Stomach (tissue), 9 donors: ENCODE results near the gene KRT83. TPM values are rescaled to one million over a fixed set of nuclear protein-coding genes. Genes with fewer than 3 reads are reported as not detected.

Source experiments
- DNase-seq, 2 donors: peaks; one replicate each; pipeline versions ENCODE4 v3.0.0 to v3.0.0-alpha.2; 2013 to 2019
- H3K27ac ChIP-seq, 5 donors: fragments of 200-600 bp in 4 of 5; sonication (generic) in 4 of 5; one replicate each; pipeline ENCODE4 v1.5.1; 2013 to 2019; ENCODE audit warnings: mild to moderate bottlenecking in 1 of 5, moderate library complexity in 1 of 5
- H3K27me3 ChIP-seq, 3 donors: fragments of 200-600 bp; sonication (generic); one replicate each; pipeline ENCODE4 v1.5.1; 2017 to 2019; ENCODE audit warnings: mixed run types in 1 of 3
- H3K36me3 ChIP-seq, 4 donors: fragments of 200-600 bp; sonication (generic); 1 replicate in 3 of 4; 2 replicates in 1 of 4; pipeline ENCODE4 v1.5.1; 2016 to 2019
- H3K4me1 ChIP-seq, 4 donors: fragments of 200-600 bp; sonication (generic); one replicate each; pipeline ENCODE4 v1.5.1; 2016 to 2019
- H3K4me3 ChIP-seq, 4 donors: fragments of 200-600 bp; sonication (generic) in 3 of 4; one replicate each; pipeline ENCODE4 v1.5.1; 2016 to 2019; ENCODE audit warnings: mild to moderate bottlenecking in 1 of 4
- H3K9me3 ChIP-seq, 4 donors: fragments of 200-600 bp; sonication (generic); one replicate each; pipeline ENCODE4 v1.5.1; 2016 to 2019
- EP300 ChIP-seq: sonication (generic); formaldehyde crosslinking; IDR thresholded peaks from one replicate; pipeline ENCODE4 v1.6.1; 2017; ENCODE audit warnings: antibody characterized with exemption
- POLR2A ChIP-seq, 4 donors: fragments of 450-650 bp; IDR thresholded peaks; one replicate each; pipeline ENCODE4 v1.6.1; 2016; ENCODE audit warnings: antibody characterized with exemption in 4 of 4, control low read depth in 2 of 4, mild to moderate bottlenecking in 1 of 4, moderate library complexity in 1 of 4
- POLR2AphosphoS5 ChIP-seq, 3 donors: sonication (generic); formaldehyde crosslinking; IDR thresholded peaks; one replicate each; pipeline ENCODE4 v1.6.1; 2016; ENCODE audit warnings: antibody characterized with exemption in 3 of 3
- WGBS, 5 donors: extraction: QIAGEN DNeasy Blood & Tissue Kit in 3 of 5; methylation state at CpG; one replicate each; pipeline versions ENCODE4 v1.1.5 to v1.1.7; 2013 to 2018; 5-methylcytosine and 5-hydroxymethylcytosine counted together
- intact Hi-C: fragments of 100-400 bp; cut with DNase I; formaldehyde crosslinking; loops from one replicate; pipeline ENCODE4 v1.15.1; 2023; ENCODE audit warnings: low total_unique reads
- polyA plus RNA-seq, 3 donors: library from polyadenylated mRNA; stranded (reverse); fragments of 200-250 nt; gene quantifications; one replicate each; pipeline ENCODE4 v1.2.3, GENCODE V29; 2013
- total RNA-seq, 5 donors: library from RNA; depleted of rRNA; stranded (reverse); fragments of >200 nt; gene quantifications; one replicate each; pipeline versions ENCODE4 v1.1.0 to v1.2.3, GENCODE V29; 2014 to 2016
- TF ChIP-seq, protein P1 (sequence below), 7 experiments: fragments of 450-650 bp in 4 of 7; fragments of 200-600 bp in 3 of 7; sonication (generic) in 3 of 7; IDR thresholded peaks; one replicate each; pipeline ENCODE4 v1.5.1; 2016 to 2019; ENCODE audit warnings: antibody characterized with exemption in 7 of 7, control low read depth in 2 of 7, mild to moderate bottlenecking in 1 of 7
- donor health status: healthy with polysubstance abuse.
- donor health status: Bipolar disorder and iron deficiency.
- donor health status: healthy.

The KRT83 gene
- total and polyA plus RNA-seq, 8 donors, result not detected

- TF ChIP-seq POLR2A (IDR thresholded peaks at IDR 0.05), result no peak
- no peak for TF ChIP-seq POLR2AphosphoS5 (IDR thresholded peaks at IDR 0.05)
- no peak for TF ChIP-seq EP300
- TF ChIP-seq, protein P1, sequence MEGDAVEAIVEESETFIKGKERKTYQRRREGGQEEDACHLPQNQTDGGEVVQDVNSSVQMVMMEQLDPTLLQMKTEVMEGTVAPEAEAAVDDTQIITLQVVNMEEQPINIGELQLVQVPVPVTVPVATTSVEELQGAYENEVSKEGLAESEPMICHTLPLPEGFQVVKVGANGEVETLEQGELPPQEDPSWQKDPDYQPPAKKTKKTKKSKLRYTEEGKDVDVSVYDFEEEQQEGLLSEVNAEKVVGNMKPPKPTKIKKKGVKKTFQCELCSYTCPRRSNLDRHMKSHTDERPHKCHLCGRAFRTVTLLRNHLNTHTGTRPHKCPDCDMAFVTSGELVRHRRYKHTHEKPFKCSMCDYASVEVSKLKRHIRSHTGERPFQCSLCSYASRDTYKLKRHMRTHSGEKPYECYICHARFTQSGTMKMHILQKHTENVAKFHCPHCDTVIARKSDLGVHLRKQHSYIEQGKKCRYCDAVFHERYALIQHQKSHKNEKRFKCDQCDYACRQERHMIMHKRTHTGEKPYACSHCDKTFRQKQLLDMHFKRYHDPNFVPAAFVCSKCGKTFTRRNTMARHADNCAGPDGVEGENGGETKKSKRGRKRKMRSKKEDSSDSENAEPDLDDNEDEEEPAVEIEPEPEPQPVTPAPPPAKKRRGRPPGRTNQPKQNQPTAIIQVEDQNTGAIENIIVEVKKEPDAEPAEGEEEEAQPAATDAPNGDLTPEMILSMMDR (IDR thresholded peaks at IDR 0.05), result no peak
- intact Hi-C loops, result no loop called here
- WGBS, 5 donors, result 61 to 100% (median 68%) methylated on average over 1 of the region's 1 CpG
These were observed 1.8 kb upstream of the KRT83 start for GRCh38 chr12:52323001-52323400.

DNA sequence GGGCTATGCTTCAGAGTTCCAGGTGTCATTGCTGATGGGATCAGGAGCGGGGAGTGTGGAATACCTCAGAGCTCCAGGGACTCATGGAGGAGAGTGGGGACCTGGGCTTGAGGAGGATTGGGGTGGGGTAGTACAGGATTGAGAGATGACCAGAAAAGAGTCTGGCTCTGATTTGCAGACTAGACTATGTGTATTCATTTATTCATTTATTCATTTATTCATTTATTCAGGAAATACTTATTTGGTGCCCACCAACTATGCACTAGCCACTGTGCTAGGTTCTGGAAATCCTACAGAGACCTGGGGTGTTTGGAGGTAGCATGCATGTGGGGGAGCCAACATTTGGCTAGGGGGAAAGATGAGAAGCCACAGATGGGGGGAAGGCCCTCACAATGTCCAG, 871 bp upstream of the KRT83 start:
- Histone ChIP-seq H3K27me3 (peaks cover 0 to 56% (median 13%) of the 10 kb centered on the region in 3 donors), H3K9me3 (no peaks in the 10 kb centered on the region), H3K27ac (no peak overlapping the region), H3K4me3 (no peak overlapping the region), H3K36me3 (no peaks in the 10 kb centered on the region), H3K4me1 (no peaks in the 10 kb centered on the region)
- 92 to 100% (median 100%) methylated on average over 1 of the region's 1 CpG for WGBS, 5 donors
- TF ChIP-seq POLR2AphosphoS5 (IDR thresholded peaks at IDR 0.05) (no peak), POLR2A (IDR thresholded peaks at IDR 0.05) (no peak), EP300 (no peak)
- TF ChIP-seq, protein P1 (IDR thresholded peaks at IDR 0.05), result no peak
- no peak for DNase-seq
- intact Hi-C loops, result no loop called here

More at GRCh38 chr12:52323001-52323400, 1.8 kb upstream of the KRT83 start:
- DNase-seq, result no peak
- Histone ChIP-seq H3K36me3 (no peaks in the 10 kb centered on the region), H3K4me3 (no peak overlapping the region), H3K27me3 (peaks cover 0 to 55% (median 13%) of the 10 kb centered on the region in 3 donors), H3K27ac (no peak overlapping the region), H3K4me1 (peaks cover 0 to 9% (median 4%) of the 10 kb centered on the region in 4 donors), H3K9me3 (no peaks in the 10 kb centered on the region)

- Histone ChIP-seq H3K36me3 (no peaks in the 10 kb centered on the region), H3K27ac (no peak overlapping the region), H3K4me3 (no peak overlapping the region), H3K4me1 (no peaks in the 10 kb centered on the region), H3K27me3 (peaks cover 0 to 56% (median 13%) of the 10 kb centered on the region in 3 donors), H3K9me3 (no peaks in the 10 kb centered on the region)
- TF ChIP-seq POLR2AphosphoS5 (IDR thresholded peaks at IDR 0.05) (no peak), POLR2A (IDR thresholded peaks at IDR 0.05) (no peak), EP300 (no peak)
- TF ChIP-seq, protein P1 (IDR thresholded peaks at IDR 0.05), result no peak
- 57 to 78% (median 75%) methylated on average over 4 of the region's 4 CpGs for WGBS, 5 donors
- DNase-seq, result no peak
- intact Hi-C loops, result no loop called here
These were observed 220 bp upstream of the KRT83 start for GRCh38 chr12:52321418-52321817.

DNA sequence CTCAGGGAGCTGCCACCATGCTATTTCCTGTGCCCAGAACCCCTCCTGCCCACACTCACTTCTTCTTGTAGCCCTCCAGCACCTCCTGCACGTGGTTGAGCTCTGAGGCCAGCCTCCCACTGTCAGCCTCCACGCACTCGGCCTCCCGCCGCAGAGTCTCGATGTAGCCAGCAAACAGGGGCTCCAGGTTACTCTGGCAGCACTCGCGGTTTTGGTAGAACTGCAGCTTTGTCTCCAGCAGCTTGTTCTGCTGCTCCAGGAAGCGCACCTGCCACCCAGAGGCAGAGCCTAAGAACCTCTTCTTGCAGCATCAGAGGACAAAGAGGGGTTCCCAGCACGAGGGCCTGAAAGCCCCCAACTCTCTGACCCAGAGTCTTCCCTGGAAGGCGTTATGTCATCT, 2.1 kb downstream of the KRT83 start:
- Histone ChIP-seq H3K4me1 (no peaks in the 10 kb centered on the region), H3K9me3 (no peaks in the 10 kb centered on the region), H3K27me3 (peaks cover 0 to 62% (median 13%) of the 10 kb centered on the region in 3 donors), H3K4me3 (no peak overlapping the region), H3K27ac (no peak overlapping the region), H3K36me3 (no peaks in the 10 kb centered on the region)
- TF ChIP-seq POLR2AphosphoS5 (IDR thresholded peaks at IDR 0.05) (no peak), POLR2A (IDR thresholded peaks at IDR 0.05) (no peak), EP300 (no peak)
- TF ChIP-seq, protein P1 (IDR thresholded peaks at IDR 0.05), result no peak
- intact Hi-C loops, result no loop called here
- 50 to 63% (median 57%) methylated on average over 11 of the region's 11 CpGs for WGBS, 5 donors
- DNase-seq, result peak in 1 of 2 donors; percentile 46
